Jurkat, Clone E6-1 (cell line): Measurements from ENCODE around the gene MGLL.

Experiments
- DNase-seq: peaks from one replicate; pipeline ENCODE4 v3.0.0-alpha.2; 2011; ENCODE audit warnings: low read depth, low spot score
- H3K4me3 ChIP-seq: 2 replicates; pipeline ENCODE4 v1.5.1; 2011; ENCODE audit warnings: mild to moderate bottlenecking, low read length, control low read depth, moderate library complexity

The MGLL gene

DNA sequence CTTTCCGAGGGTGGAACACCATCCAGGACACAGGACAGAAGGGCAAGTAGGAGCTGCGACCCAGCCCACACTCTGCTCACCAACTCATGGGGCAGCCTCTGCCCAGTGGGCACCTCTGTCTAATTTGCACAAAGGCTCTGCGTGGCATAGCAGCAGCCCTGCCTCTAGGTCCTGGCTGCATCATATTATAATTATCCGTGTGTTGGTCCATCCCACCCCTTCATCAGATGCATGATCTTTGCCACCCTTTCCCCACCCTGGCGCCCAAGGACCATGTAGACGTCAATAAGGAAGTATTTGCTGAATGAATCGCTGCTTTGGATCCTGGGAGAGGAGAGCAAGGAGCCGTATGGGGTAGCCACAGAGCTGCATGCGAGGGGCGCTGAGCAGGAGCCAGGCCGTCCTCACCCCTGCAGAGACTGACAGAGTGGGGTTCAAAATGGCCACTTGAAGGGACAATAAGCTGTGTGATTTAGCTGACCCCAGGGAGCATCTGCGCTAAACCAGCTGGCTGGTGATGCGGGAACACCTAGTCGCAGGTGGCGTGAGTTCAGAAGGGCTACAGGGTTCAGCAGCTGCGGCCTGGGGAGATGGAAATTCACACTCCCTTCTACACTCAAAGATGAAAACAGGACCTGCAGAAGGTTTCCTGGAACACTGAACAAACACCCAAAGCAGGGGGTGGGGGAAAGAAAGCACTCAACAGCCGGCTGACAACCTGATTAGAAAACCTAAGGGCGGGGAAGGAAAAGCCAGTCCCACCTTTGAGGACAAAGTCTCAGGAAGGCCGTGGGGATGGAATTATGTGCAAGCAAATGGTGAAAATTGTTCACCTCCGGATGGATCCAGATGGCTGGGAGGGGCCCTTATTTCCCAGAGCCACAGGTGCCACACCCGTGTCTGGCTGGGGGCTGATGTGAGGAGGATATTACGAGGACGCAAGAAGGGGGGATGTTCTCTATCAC lies 6.4 kb downstream of the MGLL start:
- H3K4me3 ChIP-seq = no peak overlapping the region
- no peak for DNase-seq

GRCh38 chr3:127815001-127815400 lies 7.3 kb downstream of the MGLL start:
- no peak for DNase-seq
- no peak overlapping the region for H3K4me3 ChIP-seq

DNA sequence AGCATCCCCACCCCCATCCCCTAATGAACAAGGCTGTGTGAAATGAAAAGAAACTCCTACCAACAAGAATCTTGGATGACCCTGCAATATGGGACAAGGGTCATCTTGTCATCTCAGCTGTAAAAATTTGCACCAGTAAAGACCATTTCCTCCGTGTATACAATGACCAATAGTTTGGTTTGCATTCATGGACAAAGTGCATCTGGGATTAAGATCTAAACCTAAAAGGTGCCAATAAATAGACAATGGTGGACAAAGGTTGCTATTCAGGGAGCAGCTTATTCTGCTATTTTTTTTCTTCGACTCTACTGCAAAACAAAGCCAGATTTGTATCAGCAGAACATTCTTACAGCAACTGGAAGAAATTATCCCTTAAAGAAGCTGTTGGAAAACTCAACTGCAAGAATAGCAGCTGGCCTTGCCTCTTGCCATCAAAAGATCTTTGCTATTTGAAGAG lies 8.0 kb downstream of the MGLL start:
- H3K4me3 ChIP-seq = no peak overlapping the region
- DNase-seq = no peak

DNA sequence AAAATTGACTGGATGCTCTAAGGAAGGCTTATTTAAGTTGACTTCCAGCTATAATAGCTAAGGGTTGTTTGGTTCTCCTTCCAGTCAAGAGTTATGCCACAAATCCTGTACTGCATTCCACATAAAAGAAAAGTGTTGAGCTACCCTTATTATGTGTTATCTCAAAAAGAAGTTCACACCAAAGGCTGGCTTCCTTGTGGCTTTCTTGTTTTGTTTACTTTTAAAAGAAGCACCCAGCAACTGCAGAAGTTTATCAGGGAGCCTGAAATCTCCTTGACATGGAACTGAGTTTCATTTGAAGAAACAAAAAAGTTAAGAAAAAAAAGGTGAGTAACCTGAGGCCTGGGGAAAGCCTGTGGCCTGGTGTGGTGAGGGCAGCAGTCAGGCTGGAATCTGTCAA lies 10.2 kb downstream of the MGLL start:
- no peak for DNase-seq

GRCh38 chr3:127811717-127812116 lies 10.6 kb downstream of the MGLL start:
- no peak overlapping the region for H3K4me3 ChIP-seq
- DNase-seq = no peak

More for the DNA sequence above, 10.2 kb downstream of the MGLL start:
- no peak overlapping the region for H3K4me3 ChIP-seq

DNA sequence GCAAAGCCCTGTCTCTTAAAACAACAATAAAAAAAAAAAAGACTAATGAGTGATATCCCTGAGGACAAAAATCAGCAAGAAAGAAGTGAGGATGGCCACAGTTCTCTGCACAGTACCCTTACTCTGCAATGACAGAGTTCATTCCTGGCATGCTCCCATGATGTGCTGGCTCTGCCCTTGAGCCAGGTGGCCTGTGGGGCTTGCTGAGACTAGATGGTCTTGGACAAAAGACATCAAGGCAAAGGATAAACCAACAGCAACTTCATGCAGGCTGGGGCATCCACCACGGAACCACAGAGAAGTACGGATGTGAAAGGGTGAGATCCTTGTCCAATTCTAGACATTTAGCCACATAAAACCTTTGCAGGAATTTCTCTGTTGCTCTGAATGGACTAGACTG lies 12.7 kb downstream of the MGLL start:
- no peak for DNase-seq
- no peak overlapping the region for H3K4me3 ChIP-seq

DNA sequence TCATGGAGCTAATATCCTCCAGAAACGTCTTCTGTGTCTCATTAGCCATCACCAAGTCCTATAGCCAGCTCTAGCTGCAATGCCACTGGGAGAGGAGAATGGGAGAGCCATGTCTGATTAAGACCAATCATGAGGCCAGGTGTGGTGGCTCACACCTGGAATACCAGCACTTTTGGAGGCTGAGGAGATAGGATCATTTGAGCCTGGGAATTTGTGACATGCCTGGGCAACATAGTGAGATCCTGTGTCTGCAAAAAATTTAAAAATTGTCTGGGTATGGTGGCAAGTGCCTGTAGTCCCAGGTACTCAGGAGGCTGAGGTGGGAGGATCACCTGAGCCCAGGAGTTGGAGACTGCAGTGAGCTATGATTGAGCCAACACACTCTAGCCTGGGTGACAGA lies 13.1 kb downstream of the MGLL start:
- no peak overlapping the region for H3K4me3 ChIP-seq
- DNase-seq = no peak

DNA sequence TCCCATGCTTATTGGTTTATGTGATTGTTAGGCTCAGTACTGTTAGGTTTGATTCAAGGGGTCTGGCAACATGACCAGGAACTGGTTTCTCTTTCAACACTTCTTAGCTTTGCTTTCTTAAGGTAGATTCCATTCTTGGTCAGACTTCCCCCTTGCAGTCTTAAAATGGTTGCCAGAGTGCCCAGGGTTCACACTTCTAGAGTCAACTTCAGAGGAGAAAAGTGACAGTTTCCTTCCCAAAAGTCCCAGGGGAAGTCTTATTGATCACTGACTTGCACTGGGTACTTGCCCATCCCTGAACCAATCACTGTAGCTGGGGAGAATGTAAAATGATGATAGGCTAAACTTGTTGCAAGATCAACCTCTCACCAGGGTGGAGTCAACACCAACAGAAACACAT lies 14.1 kb downstream of the MGLL start:
- H3K4me3 ChIP-seq = no peak overlapping the region
- no peak for DNase-seq

- DNase-seq = no peak
These were observed 17.1 kb downstream of the MGLL start for GRCh38 chr3:127805026-127805753.

DNA sequence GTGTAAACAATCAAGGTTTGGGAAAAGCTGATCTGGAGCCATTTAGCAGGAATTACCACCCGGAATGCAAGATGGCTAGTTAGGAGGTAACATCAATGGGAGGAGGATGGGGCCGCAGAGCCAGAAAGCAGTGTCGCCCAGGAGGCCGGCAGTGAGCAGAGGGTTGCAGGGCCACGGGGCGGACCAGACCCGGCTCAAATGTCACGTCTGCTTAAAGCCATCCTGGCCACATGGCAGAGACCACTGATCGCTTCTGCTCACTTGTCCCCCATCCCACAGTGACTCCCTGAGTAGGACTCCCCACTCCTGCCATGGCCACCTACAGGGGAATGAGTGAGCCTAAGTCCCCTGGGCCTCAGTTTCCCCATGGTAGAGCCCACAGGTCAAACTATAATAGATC lies 18.2 kb downstream of the MGLL start:
- no peak overlapping the region for H3K4me3 ChIP-seq
- no peak for DNase-seq

More at GRCh38 chr3:127805026-127805753, 17.1 kb downstream of the MGLL start:
- no peak overlapping the region for H3K4me3 ChIP-seq

DNA sequence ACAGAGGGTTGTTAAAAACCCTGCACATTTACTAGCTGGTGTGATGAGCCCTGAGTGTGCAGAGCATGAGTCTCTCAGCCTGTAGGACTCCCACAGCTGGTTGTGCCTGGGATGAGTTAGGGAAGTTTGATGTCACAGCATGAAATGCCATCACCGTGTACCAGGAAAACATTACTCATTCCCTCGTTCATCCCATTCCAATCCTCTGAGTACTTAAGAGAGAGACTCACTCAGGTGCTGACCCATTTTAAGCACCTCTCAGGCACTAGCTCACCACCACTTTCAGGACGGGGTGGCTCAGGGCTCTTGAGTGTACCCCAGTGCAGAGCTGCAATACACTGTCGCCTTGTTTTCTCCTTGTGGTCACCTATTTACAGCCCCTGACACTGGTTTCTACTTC lies 18.7 kb downstream of the MGLL start:
- no peak overlapping the region for H3K4me3 ChIP-seq
- no peak for DNase-seq

DNA sequence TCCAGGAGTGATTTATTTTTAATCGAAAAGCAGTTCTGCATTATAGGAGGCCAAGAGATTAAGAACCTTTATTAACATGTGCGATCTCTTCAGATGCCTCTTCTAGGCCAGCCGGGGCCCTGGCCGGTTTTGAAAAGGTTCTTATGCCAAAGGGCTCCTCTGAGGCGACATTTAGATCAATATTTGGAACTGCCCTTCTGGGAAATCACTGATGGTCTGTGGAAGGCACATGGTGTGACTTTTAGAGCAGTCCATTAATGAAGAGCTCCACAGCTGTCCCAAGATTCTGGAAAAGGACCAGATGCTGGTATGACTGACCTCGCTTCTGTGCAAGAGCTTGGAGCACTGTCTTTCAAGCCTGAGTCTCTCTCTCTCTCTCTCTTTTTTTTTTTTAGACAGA lies 19.7 kb downstream of the MGLL start:
- H3K4me3 ChIP-seq = no peak overlapping the region
- no peak for DNase-seq

GRCh38 chr3:127801731-127802313 lies 20.5 kb downstream of the MGLL start:
- DNase-seq = no peak
- no peak overlapping the region for H3K4me3 ChIP-seq

DNA sequence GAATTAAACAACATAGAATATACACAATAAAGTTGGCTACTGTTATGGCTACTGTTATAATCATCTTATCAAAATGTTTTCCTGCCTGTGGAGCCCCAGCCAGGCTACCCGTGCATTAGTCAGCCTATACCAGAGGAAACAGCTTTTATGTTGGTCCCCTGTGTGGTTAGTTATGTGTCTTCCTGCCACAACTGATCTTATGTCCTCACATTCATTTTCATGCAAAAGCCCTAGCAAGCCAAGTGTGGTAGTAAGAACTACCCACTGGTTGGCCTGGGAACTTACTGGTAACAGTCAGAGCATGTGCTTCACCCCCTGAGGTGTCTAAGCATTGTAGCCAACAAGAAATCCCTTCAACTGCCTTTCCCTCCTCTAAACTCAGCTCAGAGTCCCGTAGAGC lies 21.8 kb downstream of the MGLL start:
- H3K4me3 ChIP-seq = no peak overlapping the region
- DNase-seq = peak; percentile 85

GRCh38 chr3:127799476-127800222 lies 22.7 kb downstream of the MGLL start:
- no peak overlapping the region for H3K4me3 ChIP-seq
- DNase-seq = no peak

- H3K4me3 ChIP-seq = no peak overlapping the region
- no peak for DNase-seq
These were observed 23.6 kb downstream of the MGLL start for GRCh38 chr3:127798716-127799115.

DNA sequence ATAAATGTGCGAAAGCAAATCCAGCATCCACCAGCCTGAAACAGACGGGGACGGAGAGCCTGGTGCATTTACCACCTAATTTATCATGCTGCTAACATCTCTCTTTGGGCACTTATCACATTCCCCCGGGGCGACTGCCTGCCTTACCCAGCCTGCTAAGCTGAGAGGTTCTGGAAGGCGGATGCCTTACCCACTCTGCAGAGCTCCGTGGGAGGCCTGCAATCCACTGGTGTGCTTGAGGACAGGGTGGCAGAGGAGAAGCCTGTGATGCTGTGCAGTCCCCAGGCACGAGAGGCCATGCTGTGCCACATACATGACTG lies 25.5 kb downstream of the MGLL start:
- no peak for DNase-seq
- no peak overlapping the region for H3K4me3 ChIP-seq

- no peak for DNase-seq
- no peak overlapping the region for H3K4me3 ChIP-seq
These were observed 26.1 kb downstream of the MGLL start for GRCh38 chr3:127796045-127796830.

- no peak for DNase-seq
- no peak overlapping the region for H3K4me3 ChIP-seq
These were observed 27.3 kb downstream of the MGLL start for GRCh38 chr3:127794972-127795371.
